Caki2 (cell line): ENCODE results near the gene LGI2. TPM values are rescaled to one million over a fixed set of nuclear protein-coding genes. Genes with fewer than 3 reads are reported as not detected.
"Not testable (repeated sequence)": the region's sequence is repeated elsewhere in the genome, so short reads cannot be mapped to it uniquely, and the experiment has no call there.

ENCODE experiments used
- DNase-seq: peaks from one replicate; pipeline ENCODE4 v3.0.0-alpha.2; 2015; ENCODE audit warnings: low read depth
- in situ Hi-C: cut with HindIII; loops from 2 replicates; pipeline ENCODE4 v1.10.0; 2016; ENCODE audit warnings: low sequenced_read_pairs, low pct_unique_long_range_greater_than_20kb, mixed read lengths
- total RNA-seq: library from RNA; depleted of rRNA; stranded (reverse); fragments of >200 nt; shearing (Covaris generic); gene quantifications from 2 replicates; pipeline ENCODE4 v1.2.3, GENCODE V29; 2014; ENCODE audit warnings: low replicate concordance

LGI2 gene
- total RNA-seq, 1 experiment from 2014 or later: not detected

- in situ Hi-C loops: no loop called here
- no peak for DNase-seq
These were observed 26.6 kb upstream of the LGI2 start for GRCh38 chr4:25057299-25057698.

GRCh38 chr4:25052037-25052436 lies 21.3 kb upstream of the LGI2 start:
- in situ Hi-C loops, DNase-seq: not testable (repeated sequence)

- DNase-seq: no peak
- in situ Hi-C loops: no loop called here
These were observed 20.8 kb upstream of the LGI2 start for GRCh38 chr4:25051534-25051933.

- in situ Hi-C loops: no loop called here
- no peak for DNase-seq
These were observed 19.8 kb upstream of the LGI2 start for GRCh38 chr4:25050370-25051078.

- in situ Hi-C loops: no loop called here
- no peak for DNase-seq
These were observed 12.8 kb upstream of the LGI2 start for GRCh38 chr4:25043548-25043947.

- in situ Hi-C loops: no loop called here
- DNase-seq: no peak
These were observed 2.8 kb upstream of the LGI2 start for GRCh38 chr4:25033526-25033925.

- in situ Hi-C loops: no loop called here
- DNase-seq: no peak
These were observed 1.4 kb upstream of the LGI2 start for GRCh38 chr4:25032126-25032525.

- in situ Hi-C loops: no loop called here
- DNase-seq: no peak
These were observed 403 bp upstream of the LGI2 start for GRCh38 chr4:25031077-25031621.

GRCh38 chr4:25029479-25030276 lies 1.1 kb downstream of the LGI2 start:
- in situ Hi-C loops: no loop called here
- no peak for DNase-seq

- DNase-seq: no peak
- in situ Hi-C loops: no loop called here
These were observed 1.9 kb downstream of the LGI2 start for GRCh38 chr4:25028851-25029250.

- in situ Hi-C loops: no loop called here
These were observed 8.0 kb downstream of the LGI2 start for GRCh38 chr4:25022766-25023165.

GRCh38 chr4:25021216-25021615 lies 9.5 kb downstream of the LGI2 start:
- in situ Hi-C loops: no loop called here

More at GRCh38 chr4:25022766-25023165, 8.0 kb downstream of the LGI2 start:
- DNase-seq: no peak

GRCh38 chr4:25020236-25020635 lies 10.5 kb downstream of the LGI2 start:
- in situ Hi-C loops: no loop called here
- no peak for DNase-seq

More at GRCh38 chr4:25021216-25021615, 9.5 kb downstream of the LGI2 start:
- DNase-seq: no peak

- in situ Hi-C loops: no loop called here
- DNase-seq: no peak
These were observed 11.2 kb downstream of the LGI2 start for GRCh38 chr4:25019501-25019900.

GRCh38 chr4:25015012-25015411 lies 15.7 kb downstream of the LGI2 start:
- in situ Hi-C loops: no loop called here

GRCh38 chr4:25014662-25014983 lies 16.1 kb downstream of the LGI2 start:
- in situ Hi-C loops, DNase-seq: not testable (repeated sequence)

More at GRCh38 chr4:25015012-25015411, 15.7 kb downstream of the LGI2 start:
- no peak for DNase-seq

GRCh38 chr4:25013756-25014661 lies 16.7 kb downstream of the LGI2 start:
- in situ Hi-C loops: no loop called here
- DNase-seq: no peak

- DNase-seq: no peak
- in situ Hi-C loops: no loop called here
These were observed 18.1 kb downstream of the LGI2 start for GRCh38 chr4:25012655-25013054.
